Measurements from ENCODE around the gene ZNF354C.

The ZNF354C gene

DNA sequence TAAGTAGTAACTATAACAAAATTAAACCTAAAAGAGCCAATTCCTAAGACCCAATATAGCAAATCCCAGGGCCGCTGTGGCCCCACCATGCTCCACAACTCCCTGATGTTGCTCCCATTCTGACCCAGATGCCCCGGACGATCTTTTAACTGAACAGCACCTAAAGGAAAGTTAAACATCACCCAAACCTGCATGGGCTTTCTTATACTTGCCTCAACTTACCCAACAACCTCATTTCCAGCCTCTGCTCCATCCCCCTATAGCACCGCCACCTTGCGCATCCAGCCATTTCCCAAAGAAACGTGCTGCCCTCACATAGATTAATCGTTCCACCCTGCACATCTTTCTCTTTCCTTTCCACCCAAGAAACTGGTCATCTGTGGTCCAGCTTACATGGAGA lies 54.6 kb downstream of the ZNF354C start:
- no peak for DNase-seq

DNA sequence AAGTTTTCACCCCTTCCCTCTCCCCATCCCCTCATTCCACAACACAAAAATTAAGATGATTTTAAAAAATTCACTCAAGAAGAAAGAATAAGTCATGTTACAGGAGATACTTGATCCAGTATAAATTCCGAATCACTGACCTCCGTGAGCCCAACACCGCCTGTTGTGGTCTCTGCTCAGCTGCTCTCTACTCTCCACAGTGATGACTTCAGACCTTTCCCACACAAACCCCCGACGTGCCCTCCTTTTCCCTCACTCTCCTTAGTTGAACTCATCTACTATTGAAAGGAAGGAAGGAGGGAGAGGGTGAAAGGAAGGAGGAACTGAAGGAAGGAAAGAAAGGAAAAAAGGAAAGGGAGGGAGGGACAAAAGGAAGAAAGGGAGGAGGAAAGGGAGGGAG lies 55.1 kb downstream of the ZNF354C start:
- DNase-seq: no peak

GRCh38 chr5:179115845-179116524 lies 55.8 kb downstream of the ZNF354C start:
- no peak for DNase-seq

DNA sequence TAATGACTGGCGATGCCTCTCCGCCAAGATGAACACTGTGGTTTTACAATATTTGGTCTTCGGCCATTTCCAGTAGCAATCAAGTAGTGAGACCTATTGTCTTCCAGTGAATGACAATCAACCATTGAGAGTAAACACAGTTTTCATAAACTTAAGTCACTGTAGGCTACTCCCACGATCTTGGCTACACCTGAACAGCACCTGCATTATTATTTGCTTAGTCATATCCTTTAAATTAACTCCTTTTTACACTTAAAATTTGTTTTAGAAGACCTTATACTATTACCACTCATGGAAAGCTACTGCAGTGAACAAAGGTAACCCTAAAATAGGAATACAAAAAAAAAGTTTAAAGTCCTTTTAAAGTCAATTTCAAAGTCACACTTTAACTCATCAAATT lies 58.2 kb downstream of the ZNF354C start:
- DNase-seq: no peak

- DNase-seq: no peak
These were observed 58.7 kb downstream of the ZNF354C start for GRCh38 chr5:179118756-179119414.

- no peak for DNase-seq
These were observed 59.4 kb downstream of the ZNF354C start for GRCh38 chr5:179119415-179120170.

DNA sequence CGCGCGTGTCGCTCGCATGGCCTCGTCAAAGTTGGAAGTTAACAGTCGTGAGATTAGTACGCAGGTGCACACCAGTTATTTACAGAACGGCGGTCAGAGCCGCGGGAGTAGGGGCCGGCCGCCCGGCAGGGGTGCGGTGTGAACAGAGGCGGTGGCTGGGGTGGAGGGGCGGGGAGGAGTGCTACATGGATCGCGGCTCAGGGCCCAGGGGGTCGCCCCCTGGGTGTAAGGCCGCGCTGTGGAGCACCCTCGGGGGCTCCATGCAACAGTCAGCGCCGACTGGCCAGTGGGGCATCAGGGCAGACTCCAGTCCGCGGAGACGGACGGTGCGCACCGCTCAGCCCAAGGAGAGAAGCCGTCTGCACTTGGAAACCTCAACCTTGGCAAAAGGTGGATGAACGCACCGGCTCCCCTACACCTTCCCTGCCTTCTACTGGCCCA lies 60.3 kb downstream of the ZNF354C start:
- DNase-seq: no peak

DNA sequence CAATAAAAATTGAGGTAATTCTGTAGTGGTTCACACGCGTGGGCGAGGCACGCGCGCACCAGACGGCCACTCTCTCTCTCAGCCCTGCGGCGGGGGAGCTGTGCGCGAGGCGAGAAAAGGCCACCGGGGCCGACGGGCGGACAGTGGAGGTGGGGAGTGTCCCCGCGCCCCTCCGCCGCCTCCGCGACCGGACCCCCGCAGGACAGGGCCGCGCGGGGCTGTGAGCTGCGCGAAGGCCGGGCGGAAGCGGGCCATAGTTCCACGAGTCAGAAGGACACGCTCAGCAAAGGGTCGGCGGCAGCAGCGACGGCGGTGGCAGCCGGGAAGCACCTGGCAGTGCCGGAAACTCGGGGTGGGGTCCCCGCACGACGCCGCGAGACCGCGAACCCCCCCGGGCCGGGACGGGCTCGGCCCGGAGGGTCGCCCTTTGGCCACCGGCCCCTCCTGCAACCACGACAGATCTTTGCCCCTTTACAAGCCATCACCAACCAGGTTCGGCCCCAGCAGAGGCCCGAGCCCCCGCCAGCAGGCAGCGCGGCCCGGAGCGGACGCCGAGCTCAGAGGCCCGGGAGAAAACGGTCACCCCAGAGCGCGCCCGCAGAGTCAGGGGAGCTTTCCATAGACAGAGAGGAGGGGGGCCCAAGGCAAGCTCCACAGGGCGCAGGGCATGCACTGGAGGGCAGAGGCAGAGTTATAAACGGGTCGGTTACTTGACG lies 60.9 kb downstream of the ZNF354C start:
- no peak for DNase-seq

- no peak for DNase-seq
These were observed 61.5 kb downstream of the ZNF354C start for GRCh38 chr5:179121667-179122111.

DNA sequence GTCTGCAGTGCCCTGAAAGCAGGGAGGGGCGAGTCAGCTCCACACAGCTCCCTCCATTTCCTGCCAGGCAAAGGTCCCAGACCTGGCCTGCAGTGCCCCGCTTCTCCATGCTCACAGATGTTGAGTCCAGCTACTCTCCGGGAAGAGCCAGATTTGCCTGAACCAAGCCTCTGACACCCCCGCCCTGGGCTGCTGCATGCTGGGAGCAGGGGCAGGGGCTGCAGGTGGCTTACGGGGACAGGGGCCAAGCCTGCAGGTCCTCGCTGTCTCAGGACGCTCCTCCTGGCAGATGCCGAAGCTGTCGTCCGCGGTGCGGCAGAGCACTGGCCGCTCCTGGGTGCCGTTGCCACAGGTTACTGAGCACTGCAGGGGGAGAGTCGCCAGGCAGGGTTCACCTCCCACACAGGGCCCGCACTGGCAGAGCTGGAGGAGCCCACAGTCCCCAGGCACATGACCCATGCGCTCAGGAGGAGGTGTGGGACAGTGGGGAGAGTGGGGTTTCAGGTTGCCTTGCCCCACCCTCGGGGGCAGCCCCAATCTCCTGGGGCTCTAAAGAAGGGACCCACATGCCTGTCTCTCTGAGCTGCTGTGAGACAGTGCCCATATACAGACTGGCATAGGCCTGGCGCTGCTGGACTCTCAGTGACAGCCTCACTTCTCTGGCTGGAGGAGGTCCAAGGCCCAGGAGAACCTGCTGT lies 62.4 kb downstream of the ZNF354C start:
- DNase-seq: no peak

GRCh38 chr5:179123109-179123426 lies 62.9 kb downstream of the ZNF354C start:
- no peak for DNase-seq

DNA sequence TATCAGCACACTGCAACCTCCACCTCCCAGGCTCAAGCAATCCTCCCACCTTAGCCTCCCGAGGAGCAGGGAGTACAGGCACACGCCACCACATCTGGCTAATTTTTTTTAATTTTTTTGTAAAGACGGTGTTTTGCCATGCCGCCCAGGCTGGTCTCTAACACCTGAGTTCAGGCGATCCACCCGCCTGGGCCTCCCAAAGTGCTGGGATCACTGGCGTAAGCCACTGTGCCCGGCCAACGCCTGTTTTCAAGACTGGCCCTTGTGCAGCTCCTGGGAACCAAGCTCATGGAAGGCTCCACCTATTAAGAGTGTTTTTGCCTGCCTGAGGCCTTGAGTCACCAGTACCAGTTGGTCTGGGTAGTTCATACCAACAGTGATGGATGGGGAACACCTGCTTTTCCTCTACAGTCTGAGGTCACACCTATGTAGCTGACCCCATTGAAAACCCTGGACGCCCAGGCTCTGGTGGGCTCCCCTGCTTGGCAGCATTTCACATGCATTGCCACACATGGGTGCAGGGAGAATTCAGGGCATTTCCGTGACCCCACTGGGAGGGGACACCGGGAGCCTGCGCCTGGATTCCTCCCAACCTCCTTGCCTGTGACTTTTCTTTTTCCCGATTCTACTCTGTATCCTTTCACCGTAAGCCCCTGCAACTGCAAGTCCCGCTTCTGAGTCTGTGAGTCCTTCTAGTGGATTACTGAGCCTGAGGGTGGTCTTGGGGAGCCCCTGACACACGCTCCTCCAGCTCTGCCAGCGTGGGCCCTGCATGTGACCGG lies 63.5 kb downstream of the ZNF354C start:
- DNase-seq: no peak

- DNase-seq: no peak
These were observed 64.2 kb downstream of the ZNF354C start for GRCh38 chr5:179124273-179124852.

DNA sequence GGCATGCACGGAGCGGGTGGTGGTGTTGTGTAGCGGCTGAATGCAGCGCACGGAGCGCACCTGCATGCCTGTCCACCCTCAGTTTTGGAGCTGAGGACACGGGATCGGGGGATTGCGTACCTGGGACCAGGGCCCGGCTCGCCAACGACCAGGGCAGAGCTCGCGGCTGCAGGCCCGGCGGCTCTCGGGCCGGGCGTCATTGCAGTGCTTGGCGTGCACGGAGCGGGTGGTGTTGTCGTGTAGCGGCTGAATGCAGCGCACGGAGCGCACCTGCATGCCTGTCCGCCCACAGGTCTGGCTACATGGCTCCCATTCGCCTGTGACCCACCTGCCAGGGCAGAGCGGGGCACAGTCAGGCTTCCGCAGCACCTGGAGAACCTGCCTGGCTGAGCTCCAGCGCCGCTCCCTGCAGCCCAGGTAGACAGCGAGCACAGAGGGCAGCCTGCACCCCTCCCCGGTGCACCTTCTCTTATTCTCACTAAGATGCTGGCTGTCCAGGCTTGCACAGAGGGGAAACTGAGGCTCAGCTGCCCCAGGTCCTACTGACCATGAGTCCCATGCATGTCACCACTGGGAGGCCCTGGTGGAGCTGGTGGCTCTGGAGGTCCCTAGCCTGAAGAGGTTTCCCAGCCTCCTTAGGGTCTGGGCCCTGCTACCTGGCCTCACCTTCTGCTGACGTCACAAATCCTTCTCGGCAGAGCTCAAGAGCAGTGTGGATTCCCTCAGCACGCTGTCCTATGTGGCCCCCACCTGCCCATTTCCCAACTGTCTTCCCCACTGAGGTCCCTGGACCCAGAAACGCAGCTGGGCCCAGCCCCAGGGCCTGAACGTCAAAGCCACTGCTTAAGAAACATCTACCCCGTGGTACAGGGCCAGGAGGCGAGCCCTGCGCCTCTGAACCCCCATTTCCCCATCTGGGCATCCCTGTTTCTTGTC lies 64.9 kb downstream of the ZNF354C start:
- DNase-seq: no peak

GRCh38 chr5:179125789-179126505 lies 65.8 kb downstream of the ZNF354C start:
- no peak for DNase-seq

- DNase-seq: no peak
These were observed 66.4 kb downstream of the ZNF354C start for GRCh38 chr5:179126506-179126991.

DNA sequence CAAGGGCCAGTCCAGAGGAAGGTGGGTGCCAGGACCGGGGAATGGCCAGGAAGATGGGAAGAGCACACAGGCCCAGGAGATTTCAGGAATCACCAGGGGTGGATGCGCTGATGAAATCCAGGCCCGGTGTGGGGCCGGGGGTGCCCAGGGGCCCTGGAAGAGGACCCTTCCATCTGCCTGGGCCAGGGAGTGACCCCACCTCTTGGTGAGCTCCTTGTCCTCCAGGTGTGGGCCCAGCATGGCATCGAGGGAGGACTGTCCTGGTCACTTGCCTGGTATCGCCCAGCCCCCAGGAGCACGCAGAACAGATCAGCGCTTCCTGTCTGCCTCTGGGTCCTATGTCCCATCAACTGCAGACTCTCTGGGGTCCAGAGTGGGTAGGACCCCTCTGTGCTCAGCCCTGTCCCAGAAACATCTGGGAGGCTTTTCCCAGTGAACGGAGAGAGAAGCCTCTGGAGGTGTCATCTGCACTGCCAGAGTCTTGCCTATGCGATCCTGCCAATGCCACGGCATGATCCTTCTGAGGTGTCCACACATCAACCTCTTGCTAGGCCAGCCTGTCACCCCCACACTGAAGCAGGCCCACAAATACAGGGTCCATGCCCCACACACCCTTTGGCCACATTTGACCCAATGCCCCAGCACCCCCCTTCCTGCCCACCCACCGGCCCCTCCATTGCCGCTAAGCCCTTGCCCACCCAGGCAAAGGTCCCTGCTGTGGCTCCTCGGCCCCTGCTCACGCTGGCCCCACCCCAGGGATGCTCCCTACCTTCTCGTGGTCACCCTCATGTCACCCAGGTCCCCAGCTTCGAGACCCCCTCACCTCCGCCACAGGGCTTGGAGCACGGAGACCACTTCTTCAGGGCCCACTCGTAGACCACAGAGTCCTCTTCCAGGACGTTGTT lies 67.2 kb downstream of the ZNF354C start:
- no peak for DNase-seq

DNA sequence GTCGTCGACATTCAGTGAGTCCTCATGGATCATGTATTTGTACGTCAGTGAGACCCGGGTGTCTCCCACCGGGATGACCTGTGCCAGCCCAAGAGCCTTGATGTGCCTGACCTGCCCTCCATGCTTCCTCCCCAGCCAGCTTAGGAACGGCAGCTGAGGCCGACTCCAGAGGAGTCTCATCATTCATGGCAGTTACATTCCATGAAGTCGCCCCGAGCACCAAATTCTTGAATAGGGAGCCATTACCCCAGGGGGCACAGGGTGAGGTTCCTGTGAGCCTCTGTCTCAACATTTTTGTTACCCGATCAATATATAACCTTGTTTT lies 67.8 kb downstream of the ZNF354C start:
- no peak for DNase-seq

DNA sequence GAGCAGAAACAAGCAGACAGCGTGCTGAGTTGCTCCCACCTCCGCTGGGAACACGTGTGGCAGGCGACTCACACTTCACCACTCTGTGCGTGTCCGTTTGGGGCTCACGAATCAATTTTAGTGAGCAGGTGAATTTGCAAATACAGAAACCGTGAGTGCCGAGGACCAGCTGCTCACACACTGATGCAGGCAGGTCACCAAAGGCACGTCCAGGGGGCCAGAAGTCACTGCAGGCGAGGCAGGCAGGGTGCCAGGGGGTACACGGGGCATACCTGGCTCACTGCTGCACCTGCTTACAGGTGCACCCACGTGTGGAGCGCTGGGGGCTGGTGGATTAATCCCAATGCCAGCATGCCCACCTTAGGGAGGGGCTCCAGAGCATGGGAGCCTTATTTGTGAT lies 68.8 kb downstream of the ZNF354C start:
- DNase-seq: no peak

Measured in NCI-H446 treated with DMSO at 0.1 percent for 48 hours (cell line).